ENCODE data around the gene UTP18.

UTP18 gene

DNA sequence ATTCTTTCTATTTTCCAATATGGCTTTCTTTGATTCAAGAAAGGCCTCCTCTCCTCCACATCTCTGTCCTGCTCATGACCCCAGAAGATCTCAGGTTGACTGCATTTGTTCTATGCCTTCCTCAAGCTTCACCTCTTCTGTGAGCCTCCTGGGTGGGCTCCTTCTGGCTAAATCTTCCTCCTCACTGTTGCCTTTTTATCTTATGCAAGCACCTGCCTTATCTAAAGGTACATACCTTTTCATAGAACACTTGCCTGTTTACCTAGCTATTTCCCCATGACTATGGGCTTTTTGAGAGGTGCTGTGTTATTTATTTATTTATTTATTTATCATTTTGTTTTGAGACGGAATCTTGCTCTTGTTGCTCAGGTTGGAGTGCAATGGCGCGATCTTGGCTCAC, 81.1 kb downstream of the UTP18 start:
- Histone ChIP-seq H3K4me3 (ENCODE audit: low read length) (no peak overlapping the region), H3K9ac (ENCODE audit: low read depth, low read length) (no peak overlapping the region), H3K9me3 (replicated peaks; ENCODE audit: low read length) (no peaks in the 10 kb centered on the region), H3K27me3 (ENCODE audit: control insufficient read depth, insufficient read depth, low read length) (peaks cover 7% of the 10 kb centered on the region), H3K36me3 (ENCODE audit: insufficient read depth, low read length) (no peaks in the 10 kb centered on the region), H3K4me2 (ENCODE audit: low read length) (no peak overlapping the region), H3K4me1 (ENCODE audit: control insufficient read depth, insufficient read depth, low read length) (no peaks in the 10 kb centered on the region)

DNA sequence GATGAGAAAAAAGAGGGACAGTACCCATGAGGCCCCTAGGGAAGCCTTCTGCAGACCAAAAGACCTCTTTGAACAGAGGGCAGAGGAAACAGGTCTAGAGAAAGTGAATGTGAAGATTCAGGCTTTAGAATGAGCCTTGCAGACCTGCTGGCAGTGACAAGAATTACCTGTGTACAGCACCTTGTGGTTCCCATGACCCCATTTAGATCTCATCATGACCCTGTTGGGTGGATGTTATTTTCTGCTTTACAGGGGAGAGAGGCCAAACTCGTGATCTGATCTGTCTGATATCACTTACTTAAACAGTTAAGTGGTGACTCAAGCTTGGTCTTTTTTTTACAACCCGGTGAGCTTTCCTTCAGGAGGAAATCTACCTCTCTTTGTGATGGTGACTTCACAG, 81.9 kb downstream of the UTP18 start:
- Histone ChIP-seq H3K4me2 (ENCODE audit: low read length) (no peak overlapping the region), H3K4me3 (ENCODE audit: low read length) (no peak overlapping the region), H3K9ac (ENCODE audit: low read depth, low read length) (no peak overlapping the region), H3K4me1 (ENCODE audit: control insufficient read depth, insufficient read depth, low read length) (no peaks in the 10 kb centered on the region), H3K9me3 (replicated peaks; ENCODE audit: low read length) (no peaks in the 10 kb centered on the region), H3K36me3 (ENCODE audit: insufficient read depth, low read length) (no peaks in the 10 kb centered on the region), H3K27me3 (ENCODE audit: control insufficient read depth, insufficient read depth, low read length) (peaks cover 7% of the 10 kb centered on the region)

DNA sequence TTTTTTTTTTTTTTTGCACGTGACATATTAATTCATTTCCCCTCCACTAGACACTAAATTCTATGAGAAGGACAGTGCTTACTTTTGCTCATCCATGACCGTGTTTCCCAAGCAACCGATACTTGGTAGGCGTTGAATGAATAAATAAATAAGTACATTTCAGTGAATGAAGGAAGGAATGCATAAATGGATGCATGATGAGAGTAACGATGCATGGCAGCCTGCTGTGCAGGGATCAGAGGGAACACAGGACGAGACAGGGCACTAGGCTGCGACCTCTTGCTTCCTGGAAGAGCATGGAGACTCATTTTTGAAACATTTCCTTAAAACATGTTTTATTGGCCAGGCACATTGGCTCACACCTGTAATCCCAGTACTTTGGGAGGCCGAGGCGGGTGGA, 84.2 kb downstream of the UTP18 start:
- H3K9me3 ChIP-seq (replicated peaks; ENCODE audit: low read length): no peaks in the 10 kb centered on the region
- H3K9ac ChIP-seq (ENCODE audit: low read depth, low read length): no peak overlapping the region
- H3K4me1 ChIP-seq (ENCODE audit: control insufficient read depth, insufficient read depth, low read length): no peaks in the 10 kb centered on the region
- peaks cover 8% of the 10 kb centered on the region for H3K27me3 ChIP-seq (ENCODE audit: control insufficient read depth, insufficient read depth, low read length)
- no peaks in the 10 kb centered on the region for H3K36me3 ChIP-seq (ENCODE audit: insufficient read depth, low read length)
- no peak overlapping the region for H3K4me2 ChIP-seq (ENCODE audit: low read length)
- no peak overlapping the region for H3K4me3 ChIP-seq (ENCODE audit: low read length)

DNA sequence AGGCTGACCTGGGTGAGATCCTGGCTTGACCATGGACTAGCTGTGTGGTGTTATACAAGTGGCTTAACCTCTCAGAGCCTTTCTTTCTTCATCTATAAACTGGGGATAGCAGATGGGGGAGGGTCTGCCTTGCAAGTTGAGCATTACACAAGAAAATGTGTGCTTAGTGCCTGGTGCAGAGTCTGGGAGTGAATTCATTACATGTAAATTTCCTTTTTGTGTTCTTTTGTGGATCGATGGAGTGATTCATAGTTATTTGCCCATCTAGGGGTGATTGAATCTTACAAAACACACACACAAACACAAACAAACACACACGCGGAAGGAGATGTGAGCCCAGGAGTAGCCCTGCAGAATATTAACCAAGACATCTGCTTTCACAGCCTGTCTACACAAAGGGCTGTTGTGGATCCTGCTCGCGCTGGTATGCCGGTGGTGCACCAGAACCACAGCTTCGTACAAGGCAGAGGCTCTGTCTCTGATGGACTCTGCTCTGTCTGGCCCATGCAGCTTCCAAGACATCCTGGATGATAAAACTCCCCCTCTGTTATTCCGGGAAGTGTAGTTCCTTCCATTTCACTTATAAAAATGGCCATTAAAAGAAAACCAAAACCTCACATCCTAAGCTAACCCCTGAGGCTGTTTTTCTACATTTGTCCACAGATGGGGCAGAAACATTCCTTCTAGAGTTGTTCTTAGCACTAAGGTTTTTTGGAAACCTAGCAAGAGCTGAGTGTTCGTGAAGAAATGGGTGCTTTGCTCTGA, 86.1 kb downstream of the UTP18 start:
- H3K4me2 ChIP-seq (ENCODE audit: low read length): no peak overlapping the region
- no peak overlapping the region for H3K4me3 ChIP-seq (ENCODE audit: low read length)
- peaks cover 19% of the 10 kb centered on the region for H3K27me3 ChIP-seq (ENCODE audit: control insufficient read depth, insufficient read depth, low read length)
- H3K4me1 ChIP-seq (ENCODE audit: control insufficient read depth, insufficient read depth, low read length): no peaks in the 10 kb centered on the region
- H3K9me3 ChIP-seq (replicated peaks; ENCODE audit: low read length): no peaks in the 10 kb centered on the region
- no peak overlapping the region for H3K9ac ChIP-seq (ENCODE audit: low read depth, low read length)
- no peaks in the 10 kb centered on the region for H3K36me3 ChIP-seq (ENCODE audit: insufficient read depth, low read length)
